Psoas muscle (tissue), 8 donors: ENCODE data around the gene ZNF710. TPM values are rescaled to one million over a fixed set of nuclear protein-coding genes. Genes with fewer than 3 reads are reported as not detected.

Experiments used
- ATAC-seq, 4 donors: fragments of 200-7000 bp; cut with Tn5 transposase; one replicate each; pipeline ENCODE4 v1.9.1; 2020; ENCODE audit warnings: moderate library complexity in 3 of 4, mild to moderate bottlenecking in 2 of 4
- DNase-seq, 2 donors: peaks; one replicate each; pipeline ENCODE4 v3.0.0-alpha.2; 2020
- H3K27ac ChIP-seq: fragments of 200-600 bp; one replicate; pipeline ENCODE4 v1.8.0; 2022
- H3K27me3 ChIP-seq, 3 donors: fragments of 200-600 bp in 1 of 3; one replicate each; pipeline versions ENCODE4 v1.6.1 to v1.8.0; 2013 to 2022; ENCODE audit warnings: low read length in 2 of 3, mild to moderate bottlenecking in 2 of 3, moderate library complexity in 1 of 3; ENCODE audit not compliant: insufficient read depth in 3 of 3
- H3K36me3 ChIP-seq, 2 donors: fragments of 200-600 bp in 1 of 2; one replicate each; pipeline versions ENCODE4 v1.6.1 to v1.8.0; 2013 to 2022; ENCODE audit warnings: low read depth in 1 of 2, mild to moderate bottlenecking in 1 of 2, moderate library complexity in 1 of 2; ENCODE audit not compliant: insufficient read depth in 1 of 2
- H3K4me1 ChIP-seq: fragments of 200-600 bp; one replicate; pipeline ENCODE4 v1.8.0; 2022
- H3K4me3 ChIP-seq: fragments of 200-600 bp; one replicate; pipeline ENCODE4 v1.8.0; 2022; ENCODE audit warnings: mild to moderate bottlenecking
- H3K9me3 ChIP-seq: fragments of 200-600 bp; one replicate; pipeline ENCODE4 v1.8.0; 2022
- CTCF ChIP-seq: fragments of 200-600 bp; IDR thresholded peaks from one replicate; pipeline ENCODE4 v1.8.0; 2022; ENCODE audit warnings: antibody characterized with exemption
- WGBS, 3 donors: extraction: QIAGEN DNeasy Blood & Tissue Kit; methylation state at CpG; one replicate each; pipeline versions ENCODE4 v1.1.6 to v1.1.7; 2013; 5-methylcytosine and 5-hydroxymethylcytosine counted together
- intact Hi-C, 2 donors: fragments of 100-400 bp; cut with DNase I; formaldehyde crosslinking; loops; one replicate each; pipeline versions ENCODE4 v1.11.0 to v1.14.2; 2022
- polyA plus RNA-seq, 3 donors: library from polyadenylated mRNA; stranded (reverse); fragments of 200-250 nt; gene quantifications; one replicate each; pipeline ENCODE4 v1.2.3, GENCODE V29; 2013
- total RNA-seq, 4 donors: library from RNA; stranded (reverse); fragmentation: NEBNext Ultra II Directional in 2 of 4; extraction: Animal tissue kit (Norgen Biotek cat#: 25700) in 2 of 4; gene quantifications; one replicate each; pipeline versions ENCODE4 v1.2.1 to v1.2.4, GENCODE V29; 2021 to 2023
- donor health status: healthy with polysubstance abuse.
- donor health status: DM: no; HTN: no; CAD: no; lungs with moderate emphysema.
- donor health status: Bipolar disorder and iron deficiency.
- donor health status: healthy.
- donor health status: DM: yes; HTN: yes; CAD: no.
- donor health status: DM: no; HTN: no; CAD: no.
- donor health status: DM: no; HTN: no; CAD: no.
- donor health status: DM: yes; HTN: yes; CAD: no.

The ZNF710 gene
- total and polyA plus RNA-seq, 7 donors: 1.3 to 8.1 (median 4.5) TPM

GRCh38 chr15:90083419-90083818, 82.3 kb downstream of the ZNF710 start:
- WGBS, 3 donors: 89 to 100% (median 97%) methylated on average over 5 of the region's 5 CpGs
- no peak for ATAC-seq
- H3K4me1 ChIP-seq: no peaks in the 10 kb centered on the region
- peaks cover 2 to 99% of the 10 kb centered on the region in 2 donors for H3K36me3 ChIP-seq
- no peaks in the 10 kb centered on the region for H3K27me3 ChIP-seq
- intact Hi-C loops: no loop called here
- no peak overlapping the region for H3K27ac ChIP-seq
- TF ChIP-seq CTCF: no peak
- H3K4me3 ChIP-seq: no peak overlapping the region
- no peak for DNase-seq
- H3K9me3 ChIP-seq: no peaks in the 10 kb centered on the region

- Histone ChIP-seq H3K27ac (peak overlapping the region; percentile 9), H3K9me3 (no peaks in the 10 kb centered on the region), H3K36me3 (peaks cover 2 to 99% of the 10 kb centered on the region in 2 donors), H3K4me1 (no peaks in the 10 kb centered on the region), H3K27me3 (no peaks in the 10 kb centered on the region), H3K4me3 (no peak overlapping the region)
- DNase-seq: no peak
- ATAC-seq: no peak
- 79 to 80% (median 79%) methylated on average over 14 of the region's 14 CpGs for WGBS, 3 donors
- intact Hi-C loops: no loop called here
- TF ChIP-seq CTCF: no peak
Measured at GRCh38 chr15:90083954-90084607, 83.0 kb downstream of the ZNF710 start.

GRCh38 chr15:90084876-90085423, 83.8 kb downstream of the ZNF710 start:
- intact Hi-C loops: loop anchor here in 1 of 2 donors (5.0 kb wide), 1 partner anchor 188 kb away; no protein-coding TSS in a partner anchor
- WGBS, 3 donors: 90 to 91% (median 90%) methylated on average over 18 of the region's 18 CpGs

GRCh38 chr15:90085565-90085964, 84.4 kb downstream of the ZNF710 start:
- Histone ChIP-seq H3K27me3 (no peaks in the 10 kb centered on the region), H3K4me1 (no peaks in the 10 kb centered on the region), H3K9me3 (no peaks in the 10 kb centered on the region), H3K4me3 (no peak overlapping the region), H3K36me3 (peaks cover 2 to 97% of the 10 kb centered on the region in 2 donors), H3K27ac (no peak overlapping the region)
- WGBS, 3 donors: 91 to 100% (median 95%) methylated on average over 3 of the region's 3 CpGs
- ATAC-seq (no peak), DNase-seq (peak in 1 of 2 donors; percentile 28)
- intact Hi-C loops: loop anchor here in 1 of 2 donors (5.0 kb wide), 1 partner anchor 188 kb away; no protein-coding TSS in a partner anchor
- TF ChIP-seq CTCF: no peak

More at GRCh38 chr15:90084876-90085423, 83.8 kb downstream of the ZNF710 start:
- H3K9me3 ChIP-seq: no peaks in the 10 kb centered on the region
- H3K4me1 ChIP-seq: no peaks in the 10 kb centered on the region
- no peaks in the 10 kb centered on the region for H3K27me3 ChIP-seq
- DNase-seq (no peak), ATAC-seq (no peak)
- H3K4me3 ChIP-seq: no peak overlapping the region
- H3K36me3 ChIP-seq: peaks cover 2 to 99% of the 10 kb centered on the region in 2 donors
- TF ChIP-seq CTCF: no peak
- H3K27ac ChIP-seq: no peak overlapping the region
